Stimulated activated CD4-positive, alpha-beta T cell treated with anti-CD3 and anti-CD28 coated beads, Interleukin-1b, Interleukin-23, amount 100 ng/mL, for 1 hour (primary cell): ENCODE data around the gene AGRP.

Experiments
- DNase-seq, 2 donors: peaks; one replicate each; pipeline ENCODE4 v3.0.0-alpha.2; 2020; ENCODE audit warnings: low read depth in 2 of 2

Gene AGRP

DNA sequence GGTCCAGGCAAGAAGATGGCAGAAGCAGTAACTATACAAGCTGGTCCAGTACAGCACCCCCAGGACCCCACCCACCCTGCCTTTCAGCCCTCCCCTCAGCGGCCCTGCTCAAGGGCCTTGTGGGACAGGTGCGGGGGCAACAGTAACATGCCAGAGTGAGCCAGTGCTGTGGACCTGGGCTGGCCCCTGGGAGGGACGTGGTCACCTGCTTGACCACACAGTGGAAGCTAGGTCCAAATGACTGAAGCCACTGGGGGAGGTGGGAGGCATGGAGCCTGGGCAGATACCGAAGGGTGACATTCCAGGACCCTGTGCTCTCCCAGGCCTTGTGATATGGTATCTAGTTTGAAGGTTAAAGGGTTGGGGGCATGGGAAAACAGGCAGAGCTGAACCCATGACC, 19.7 kb downstream of the AGRP start:
- DNase-seq: no peak

DNA sequence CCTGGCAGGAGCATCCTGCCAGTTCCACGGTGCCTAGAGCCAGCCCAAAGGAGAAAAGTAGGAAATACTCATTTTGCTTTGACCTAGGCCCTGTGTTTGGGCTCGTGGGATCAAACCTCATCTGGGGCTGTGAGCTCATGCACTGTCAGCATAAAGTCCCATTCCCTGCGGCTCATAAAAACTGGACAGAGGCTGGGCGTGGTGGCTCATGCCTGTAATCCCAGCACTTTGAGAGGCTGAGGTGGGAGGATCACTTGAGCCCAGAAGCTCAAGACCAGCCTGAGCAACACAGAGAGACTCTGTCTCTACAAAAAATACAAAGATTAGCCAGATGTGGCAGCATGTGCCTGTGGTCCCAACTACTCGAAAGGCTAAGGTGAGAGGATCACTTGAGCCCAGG, 20.3 kb downstream of the AGRP start:
- no peak for DNase-seq

DNA sequence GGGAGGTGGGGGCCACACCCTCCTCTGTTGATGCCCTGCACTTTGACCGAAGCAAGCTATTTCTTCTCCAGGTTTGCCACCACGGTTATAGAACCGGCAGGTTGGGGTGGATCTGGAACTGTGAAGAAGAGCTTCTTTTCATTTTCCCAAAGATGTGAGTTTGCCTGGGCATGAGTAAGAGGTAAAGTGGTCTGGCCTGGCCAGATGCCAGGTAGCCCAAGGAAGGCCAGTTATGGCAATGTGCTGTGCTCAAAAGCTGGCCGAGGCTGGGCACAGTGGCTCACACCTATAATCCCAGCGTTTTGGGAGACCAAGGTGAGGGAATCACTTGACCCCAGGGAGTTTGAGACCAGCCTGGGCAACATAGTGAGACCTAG, 21.1 kb downstream of the AGRP start:
- no peak for DNase-seq

DNA sequence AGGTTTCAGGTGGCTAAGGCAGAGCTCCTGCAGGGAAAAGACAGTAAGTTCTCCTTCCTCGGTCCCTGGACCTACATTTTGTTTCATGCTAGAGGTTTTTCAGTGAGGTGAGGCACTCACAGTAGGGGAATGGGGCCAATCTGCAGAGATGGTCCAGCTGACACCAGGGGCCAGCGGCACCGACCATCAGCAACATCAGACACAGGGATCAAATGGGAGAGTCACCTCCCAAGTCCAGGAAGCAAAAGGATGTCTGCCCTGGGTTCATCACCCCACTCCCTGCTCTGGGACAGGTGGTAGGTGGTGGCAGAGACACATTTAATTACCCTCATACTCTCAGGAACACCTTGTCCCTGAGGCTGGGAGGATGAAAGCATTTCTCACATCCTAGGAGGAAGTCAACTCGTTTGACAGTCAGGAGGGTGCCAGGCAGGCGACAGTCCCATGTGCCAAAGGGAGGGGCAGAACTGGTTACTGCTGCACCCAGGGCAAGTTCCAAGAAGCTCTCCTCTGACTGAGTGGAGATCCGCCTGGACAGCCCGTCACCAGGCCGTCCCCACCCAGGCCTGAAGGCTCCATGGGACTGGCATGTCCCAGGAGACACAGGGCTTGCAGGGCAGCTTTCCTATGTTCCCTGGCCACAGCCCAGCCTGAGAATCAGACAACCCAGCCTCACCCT, 21.6 kb downstream of the AGRP start:
- no peak for DNase-seq

DNA sequence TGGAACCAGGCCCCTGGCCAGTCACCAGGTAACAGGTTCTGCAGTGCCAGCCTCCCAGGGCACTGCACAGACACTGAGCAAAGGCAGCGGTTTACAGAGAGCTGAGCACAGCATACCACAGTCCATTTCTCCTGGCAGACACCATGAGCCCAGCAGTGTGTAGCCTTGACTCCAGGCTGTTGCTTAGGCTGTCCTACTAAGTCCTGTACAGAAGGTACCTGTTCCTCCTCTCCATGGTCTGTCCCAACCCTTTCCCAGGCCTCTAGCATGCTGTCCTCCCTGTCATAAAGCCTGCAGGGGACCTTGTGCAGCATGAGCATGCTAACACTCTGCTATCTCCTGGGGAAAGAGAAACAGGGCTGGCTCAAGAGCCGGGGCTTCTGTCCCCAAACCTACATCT, 22.4 kb downstream of the AGRP start:
- DNase-seq: no peak

DNA sequence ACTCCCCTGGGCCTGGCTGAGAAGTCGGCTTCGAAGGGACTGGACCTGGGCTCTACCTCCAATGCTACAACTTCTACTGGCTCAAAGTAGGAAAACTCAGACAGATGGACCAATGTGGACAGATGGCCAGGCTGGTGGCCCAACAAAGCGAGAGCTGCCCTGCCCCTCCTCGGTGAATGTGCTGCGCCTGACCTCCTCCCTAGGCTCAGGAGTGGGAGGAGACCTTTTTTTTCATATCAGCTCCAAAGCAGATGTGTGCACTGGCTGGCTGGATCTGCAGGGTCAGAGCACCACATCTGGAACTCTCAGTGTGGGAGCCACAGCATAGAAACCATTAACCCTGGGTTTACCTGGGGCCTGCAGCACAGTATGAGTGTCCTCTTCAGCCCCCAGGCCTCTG, 23.2 kb downstream of the AGRP start:
- DNase-seq: no peak

DNA sequence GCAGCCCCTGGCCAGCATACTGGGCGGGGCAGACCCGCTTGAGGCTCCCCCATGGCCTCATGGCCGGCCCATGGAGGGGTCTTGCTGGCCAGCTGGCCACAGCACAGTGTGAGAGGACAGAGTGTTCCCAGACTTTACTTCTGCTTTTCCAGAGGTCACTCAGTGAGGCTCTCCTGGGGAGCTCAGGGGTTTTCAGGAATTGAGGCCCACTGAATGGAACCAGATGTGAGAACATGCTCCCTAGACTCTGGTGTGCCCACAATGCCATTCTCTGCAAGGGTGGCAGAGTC, 23.5 kb downstream of the AGRP start:
- DNase-seq: no peak

DNA sequence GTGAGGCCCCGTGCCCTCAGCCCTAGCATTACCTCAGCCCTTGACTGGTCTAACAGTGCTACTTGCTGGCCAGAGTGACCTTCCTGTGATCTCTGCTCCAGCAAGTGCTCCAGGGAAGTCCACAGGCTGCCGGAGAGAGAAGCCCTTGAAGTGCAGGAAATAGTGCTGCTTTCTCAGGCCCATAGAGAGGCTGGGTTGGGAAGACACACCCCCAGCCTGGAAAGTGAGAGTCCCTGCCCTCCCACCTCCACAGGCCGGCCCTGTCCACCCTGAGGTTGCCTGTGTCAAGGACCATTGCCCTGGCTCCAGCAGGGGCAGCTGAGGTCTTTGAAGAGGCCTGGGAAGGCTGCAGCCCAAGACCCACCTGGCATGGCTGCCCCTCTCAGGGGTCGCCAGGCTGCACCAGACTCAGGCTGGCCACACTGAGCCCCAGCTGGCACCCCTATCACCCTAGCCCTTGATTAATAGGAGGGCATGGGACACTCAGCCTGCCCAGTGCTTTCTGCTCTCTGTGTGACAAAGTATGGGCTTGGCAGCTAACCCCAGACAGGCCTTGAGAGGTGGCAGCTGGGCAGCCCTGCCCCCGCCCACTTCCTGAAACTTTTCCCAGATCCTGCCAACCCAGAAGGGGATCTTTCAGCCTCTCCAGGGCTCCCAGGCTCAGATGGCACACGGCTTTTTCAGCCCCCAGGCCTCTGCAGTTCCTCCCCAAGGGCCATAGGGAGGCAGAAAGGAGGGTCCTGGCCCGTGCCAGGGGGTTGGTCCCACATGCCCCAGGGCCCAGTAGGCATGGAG, 24.1 kb downstream of the AGRP start:
- DNase-seq: no peak

DNA sequence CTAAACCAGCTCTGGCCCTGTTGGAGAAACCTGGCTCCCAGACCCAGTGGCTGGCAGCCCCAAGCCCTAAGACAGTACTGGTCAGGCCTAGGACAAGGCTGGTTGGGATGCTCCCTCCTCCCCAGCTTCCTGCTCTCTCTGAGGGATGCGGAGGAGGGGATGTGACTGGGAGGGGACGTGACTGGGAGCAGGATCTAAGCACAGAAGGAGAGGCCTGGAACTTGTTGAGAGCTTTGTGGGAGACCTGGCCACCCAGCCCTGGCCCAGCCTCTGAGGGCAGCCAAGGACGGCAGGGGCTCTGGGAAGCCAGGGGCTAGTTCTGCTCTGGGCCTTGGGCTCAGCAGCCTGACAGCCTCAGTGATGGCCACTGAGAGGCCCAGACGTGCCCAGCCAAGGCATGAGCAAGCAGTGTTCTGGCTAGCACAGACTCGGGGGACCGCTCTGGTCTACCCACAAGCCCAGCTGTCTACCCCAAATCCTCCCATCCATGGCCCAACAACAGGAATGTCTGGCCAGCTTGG, 25.2 kb downstream of the AGRP start:
- no peak for DNase-seq

DNA sequence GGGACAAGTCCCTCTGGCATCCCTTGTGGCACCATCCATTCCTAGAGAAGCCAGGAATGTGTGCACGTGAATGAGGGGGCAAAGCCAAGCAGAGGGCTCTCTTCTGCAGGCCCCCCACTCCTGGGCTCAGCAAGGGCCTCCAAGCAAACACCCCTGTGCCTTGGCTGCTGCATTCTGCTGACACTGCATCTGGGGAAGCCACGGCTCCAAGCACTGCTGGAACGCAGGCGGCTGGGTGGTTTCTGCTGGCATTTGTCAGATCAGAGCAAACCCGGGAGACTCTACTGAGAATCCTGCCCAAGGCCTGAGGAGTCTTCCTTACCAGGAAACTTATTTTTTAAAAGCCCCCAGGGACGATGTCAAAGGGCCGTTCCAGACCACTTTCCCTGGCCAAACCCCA, 25.7 kb downstream of the AGRP start:
- no peak for DNase-seq

DNA sequence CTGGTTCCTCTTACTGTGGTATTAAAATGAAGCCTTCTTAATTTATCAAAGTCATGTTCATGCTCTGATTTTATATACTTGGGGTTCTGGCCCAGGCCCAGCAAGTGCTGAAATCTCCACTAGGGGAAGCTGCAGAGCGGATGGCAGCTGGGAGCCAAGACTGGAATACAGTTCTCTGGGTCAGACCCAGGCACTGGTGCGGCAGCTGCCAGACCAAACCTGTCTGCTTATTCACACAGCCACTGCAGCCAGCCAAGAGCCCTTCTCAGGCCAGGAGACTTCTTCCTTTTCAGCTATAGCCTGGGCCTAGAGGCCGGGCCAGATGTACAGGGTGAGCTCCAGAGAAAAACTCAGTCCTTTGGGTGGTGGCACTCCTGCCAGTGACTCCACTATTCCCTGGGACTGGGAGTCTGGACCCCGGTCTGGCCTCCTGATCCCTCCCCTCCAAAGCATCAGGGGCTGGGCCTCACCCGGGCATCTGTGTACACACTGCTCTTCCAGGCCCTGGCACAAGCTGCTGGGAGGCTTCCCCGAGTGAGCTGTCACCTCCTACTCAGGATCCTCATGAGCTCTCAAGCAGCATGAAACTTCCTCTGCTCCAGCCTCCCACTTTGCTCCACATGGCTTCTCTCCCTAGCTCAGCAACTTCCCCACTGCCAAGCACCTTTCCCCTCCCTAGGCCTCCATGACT, 26.8 kb downstream of the AGRP start:
- DNase-seq: no peak

DNA sequence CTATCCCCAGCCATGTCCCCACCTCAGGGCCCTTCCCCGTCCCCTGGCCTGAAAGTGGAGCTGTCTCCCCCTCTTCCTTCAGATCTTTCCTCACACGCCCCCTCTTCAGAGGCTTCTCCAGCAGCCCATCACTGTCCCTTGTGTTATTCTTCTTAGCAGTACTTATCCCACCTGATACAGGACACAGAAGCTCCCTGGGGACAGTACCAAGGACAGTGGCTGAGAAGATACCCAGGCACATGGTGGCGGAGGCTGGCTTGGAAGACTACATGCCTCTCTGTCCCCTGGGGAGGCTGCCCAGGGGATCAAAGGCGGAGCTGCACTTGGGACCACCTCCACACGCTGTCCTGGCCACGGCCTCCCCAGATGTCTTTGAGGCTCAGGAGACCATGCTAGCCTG, 28.5 kb downstream of the AGRP start:
- no peak for DNase-seq

DNA sequence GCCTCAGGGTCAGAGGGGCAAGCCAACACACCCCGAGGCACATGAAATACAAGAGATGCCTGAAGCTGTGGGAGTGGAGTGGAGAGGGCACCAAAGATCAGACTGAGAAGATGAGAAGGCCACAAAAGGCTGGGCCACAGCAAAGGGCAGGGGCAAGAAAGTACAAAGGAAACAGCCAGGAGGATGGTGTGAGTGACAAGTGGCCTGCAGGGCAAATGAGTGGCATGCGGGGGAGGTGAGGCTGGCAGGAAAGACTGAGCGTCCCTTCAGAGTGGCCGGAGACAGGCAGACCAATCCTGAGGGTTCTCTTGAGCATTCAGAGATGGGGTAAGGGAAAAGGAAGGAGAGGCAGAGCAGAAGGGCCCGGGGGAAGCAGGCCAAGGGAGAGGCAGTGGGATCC, 29.2 kb downstream of the AGRP start:
- DNase-seq: no peak

DNA sequence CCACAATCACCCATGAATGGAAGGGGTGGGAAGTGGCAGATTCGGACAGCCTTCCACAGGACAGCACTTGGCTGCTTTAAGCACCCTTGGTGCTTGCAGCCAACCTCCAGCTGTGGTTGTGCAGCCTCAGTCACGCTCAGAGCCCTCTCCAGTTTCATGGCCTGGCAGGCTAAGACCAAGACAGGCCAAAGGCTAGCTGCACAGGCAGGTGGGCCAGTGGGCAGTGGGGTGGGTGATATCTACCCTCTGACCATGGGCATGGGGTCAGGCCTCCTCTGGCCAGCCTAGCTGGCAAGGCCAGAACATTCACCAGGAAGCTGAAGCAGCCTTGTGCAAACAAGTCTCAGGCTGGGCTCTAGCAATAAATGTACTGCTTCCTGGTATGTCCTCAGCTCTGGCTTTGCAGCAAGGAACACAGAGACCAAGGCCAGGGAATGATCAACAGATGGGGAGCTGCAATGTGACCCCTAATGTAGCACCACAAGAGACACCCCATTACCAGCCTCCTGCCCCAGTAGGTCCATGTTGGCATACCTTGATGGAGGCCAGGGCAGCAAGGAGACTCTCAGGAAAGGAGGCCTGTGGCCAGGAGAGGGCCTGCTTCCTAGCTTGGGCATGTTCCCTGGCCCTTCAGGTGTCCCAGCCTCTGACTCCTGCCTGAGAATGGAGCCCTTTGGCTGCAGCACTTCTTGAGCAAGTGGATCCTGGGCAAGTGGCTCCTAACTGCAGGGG, 31.5 kb downstream of the AGRP start:
- DNase-seq: no peak

DNA sequence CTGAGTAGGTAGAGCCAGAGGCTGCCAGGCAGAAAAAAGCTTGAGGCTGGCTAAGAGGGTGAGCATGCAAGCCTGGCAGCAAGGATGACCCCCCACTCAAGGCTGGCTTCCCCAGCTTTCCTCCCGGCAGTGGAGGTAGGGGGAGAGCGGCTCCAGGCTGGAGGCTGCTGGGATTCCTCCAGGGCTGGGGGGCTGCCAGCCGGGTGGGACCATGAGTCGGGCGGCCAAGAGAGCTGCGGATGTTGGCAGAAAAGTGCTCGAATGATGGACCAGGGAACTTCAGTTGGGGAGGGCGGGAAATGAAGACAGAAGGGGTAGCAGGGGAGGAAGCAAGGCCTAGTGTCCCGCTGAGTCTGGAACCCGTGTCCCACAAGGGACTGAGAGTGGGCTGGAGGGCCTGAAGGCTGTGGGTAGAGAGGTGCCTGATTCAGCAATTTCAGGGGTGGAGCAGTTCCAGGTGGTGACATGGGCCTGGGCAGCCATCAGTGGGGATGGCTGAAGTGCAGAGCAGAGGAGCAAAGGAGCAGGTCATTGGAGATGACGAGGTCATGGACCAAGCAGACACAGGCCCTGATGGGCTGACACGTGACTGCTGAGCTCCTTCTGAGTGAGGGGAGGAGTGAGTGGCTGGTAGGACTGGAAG, 32.2 kb downstream of the AGRP start:
- no peak for DNase-seq

DNA sequence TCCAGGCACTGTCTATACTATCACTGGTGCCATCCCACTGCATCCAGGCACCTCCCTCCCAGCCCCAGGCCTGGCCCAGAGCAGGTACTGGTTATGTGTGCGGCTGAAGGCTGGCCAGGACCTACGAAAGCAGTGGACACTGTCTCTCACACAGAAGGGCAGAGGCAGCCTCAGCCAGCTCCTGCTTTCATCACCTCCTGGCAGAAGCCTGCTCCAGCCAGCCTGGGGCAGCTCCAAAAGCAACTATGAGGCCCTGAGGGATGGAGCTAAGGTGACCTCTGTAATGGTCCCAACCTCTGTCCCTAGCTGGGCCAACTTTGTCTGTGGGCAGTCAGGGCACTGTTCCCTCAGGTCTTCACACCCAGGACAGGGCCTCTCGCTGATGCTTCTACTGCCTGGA, 33.6 kb downstream of the AGRP start:
- no peak for DNase-seq

DNA sequence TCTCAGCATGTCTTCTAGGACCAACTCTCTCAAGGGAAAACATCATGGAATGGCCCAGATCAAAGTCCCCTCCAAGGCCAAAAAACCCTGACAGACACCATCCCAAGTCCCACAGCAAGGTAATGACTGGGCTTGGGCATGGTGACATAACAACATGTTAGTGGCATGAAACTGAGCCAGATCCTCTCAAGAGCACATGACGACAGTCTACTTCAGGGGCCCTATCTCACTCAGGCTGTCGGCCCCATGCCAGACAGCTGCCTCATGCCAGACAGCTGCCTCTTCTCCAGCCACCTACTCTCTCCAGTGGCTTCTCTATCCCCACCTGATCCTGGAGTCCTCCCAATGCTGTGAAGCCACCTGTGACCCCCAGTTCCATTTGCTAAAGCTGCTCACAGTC, 34.0 kb downstream of the AGRP start:
- DNase-seq: no peak

DNA sequence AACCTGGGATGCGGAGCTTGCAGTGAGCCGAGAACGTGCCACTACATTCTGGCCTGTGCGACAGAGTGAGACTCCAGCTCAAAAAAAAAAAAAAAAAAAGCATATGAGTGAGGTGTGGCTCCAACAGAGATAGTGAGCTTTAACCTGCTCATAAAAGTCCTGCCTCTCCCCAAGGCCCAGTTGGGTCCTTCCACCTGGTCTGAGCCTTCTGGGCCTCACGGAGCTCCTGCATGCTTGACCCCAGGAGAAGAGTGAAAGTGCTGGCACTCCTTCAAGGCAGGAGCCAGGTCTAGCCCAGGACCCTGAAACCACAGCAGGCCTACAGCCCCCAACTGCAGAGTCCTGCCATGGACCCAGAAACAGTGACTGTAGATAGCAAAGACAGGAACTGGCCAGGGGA, 34.8 kb downstream of the AGRP start:
- DNase-seq: no peak

DNA sequence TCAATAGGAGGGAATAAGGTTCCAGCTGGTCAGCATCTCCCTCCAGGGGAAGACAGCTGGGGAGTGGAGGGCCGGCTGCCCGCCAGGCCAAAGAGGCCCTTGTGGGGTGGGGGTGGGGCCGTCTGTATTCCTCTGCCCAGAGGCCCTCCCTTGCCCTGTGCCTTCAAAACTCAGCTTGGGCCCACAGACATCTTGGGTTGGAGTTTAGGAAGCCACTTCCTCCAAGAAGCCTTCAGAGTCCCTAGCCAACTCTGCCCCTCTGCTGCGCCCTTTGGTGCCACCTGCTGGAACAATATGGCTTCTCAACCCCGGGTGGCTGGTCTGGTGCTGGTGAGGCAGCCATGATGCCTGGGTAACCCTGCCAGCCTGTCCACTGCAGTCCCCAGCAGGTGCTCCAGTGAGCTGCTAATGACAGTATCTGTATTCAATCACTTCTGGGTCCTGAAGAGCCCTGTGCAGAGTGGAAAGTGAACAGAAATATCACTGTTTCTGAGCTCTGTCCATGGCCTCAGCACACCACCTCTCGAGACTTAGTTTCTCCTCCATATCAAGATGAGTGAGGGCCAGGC, 35.8 kb downstream of the AGRP start:
- DNase-seq: peak in 1 of 2 donors; percentile 40

DNA sequence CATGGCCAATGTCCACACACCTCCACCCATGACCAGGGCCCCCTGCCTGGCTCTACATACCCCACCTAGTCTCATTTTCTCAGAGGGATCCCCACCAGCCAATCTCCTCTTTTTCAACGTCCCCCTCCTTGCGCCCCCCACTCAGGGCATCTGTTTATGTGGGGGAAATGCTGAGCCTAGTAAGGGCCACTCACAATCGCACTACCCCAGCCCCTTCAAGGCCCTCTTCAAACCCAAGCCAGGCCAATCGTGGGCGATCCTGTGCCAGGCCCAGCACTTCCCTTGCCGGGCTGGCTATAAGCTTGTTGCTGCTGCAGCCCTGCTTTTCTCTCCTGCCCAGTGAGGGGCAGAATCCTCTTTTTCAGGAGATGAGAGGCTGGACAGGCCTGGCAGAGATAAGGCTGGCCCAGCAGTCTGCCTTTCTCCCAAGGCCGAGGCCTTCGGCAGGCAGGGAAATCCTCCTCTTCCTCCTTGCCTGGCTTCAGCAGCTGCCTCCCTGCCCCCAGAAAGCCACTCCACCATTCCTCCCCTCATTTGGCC, 36.3 kb downstream of the AGRP start:
- DNase-seq: no peak
